Stimulated activated CD8-positive, alpha-beta memory T cell treated with anti-CD3 and anti-CD28 coated beads, Interleukin-15, amount 100 ng/mL, for 48 hours (primary cell): Measurements from ENCODE around the gene PRUNE2.

Experiments
- DNase-seq, 2 donors: peaks; one replicate each; pipeline ENCODE4 v3.0.0-alpha.2; 2020; ENCODE audit warnings: low read depth in 2 of 2

PRUNE2 gene

DNA sequence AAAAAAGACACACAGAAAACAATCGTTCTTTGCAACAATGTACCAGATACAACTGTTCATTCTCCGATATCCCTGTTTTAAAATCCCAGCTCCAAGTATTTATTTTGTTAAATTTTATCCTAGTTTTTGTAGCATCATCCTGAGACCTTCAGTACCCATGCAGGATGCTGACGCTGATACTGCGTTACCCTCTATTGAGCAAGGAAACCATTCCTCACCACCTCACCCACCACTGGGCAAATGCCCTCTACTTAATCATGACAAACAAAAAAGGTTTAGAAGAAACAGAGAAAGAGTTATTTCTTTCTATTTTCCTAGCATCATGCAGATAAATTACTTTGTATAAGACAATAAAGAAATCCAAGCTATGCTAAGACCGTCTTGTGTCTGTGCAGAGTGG is 277.8 kb downstream of the PRUNE2 start:
- DNase-seq = no peak

DNA sequence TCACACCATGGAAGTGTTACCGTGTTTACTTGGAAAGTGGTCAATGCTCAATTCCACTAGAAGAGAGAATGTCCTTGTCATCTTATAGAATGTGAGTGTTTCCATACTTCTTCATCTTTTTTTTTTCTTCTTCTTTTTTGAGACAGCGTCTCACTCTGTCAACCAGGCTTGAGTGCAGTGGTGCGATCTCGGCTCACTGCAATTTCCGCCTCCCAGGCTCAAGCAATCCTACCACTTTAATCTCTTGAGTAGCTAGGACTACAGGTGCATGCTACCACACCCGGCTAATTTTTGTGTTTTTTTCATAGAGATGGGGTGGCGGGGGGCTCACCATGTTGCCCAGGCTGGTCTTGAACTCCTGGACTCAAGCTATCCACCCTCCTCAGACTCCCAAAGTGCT is 278.9 kb downstream of the PRUNE2 start:
- DNase-seq = no peak

DNA sequence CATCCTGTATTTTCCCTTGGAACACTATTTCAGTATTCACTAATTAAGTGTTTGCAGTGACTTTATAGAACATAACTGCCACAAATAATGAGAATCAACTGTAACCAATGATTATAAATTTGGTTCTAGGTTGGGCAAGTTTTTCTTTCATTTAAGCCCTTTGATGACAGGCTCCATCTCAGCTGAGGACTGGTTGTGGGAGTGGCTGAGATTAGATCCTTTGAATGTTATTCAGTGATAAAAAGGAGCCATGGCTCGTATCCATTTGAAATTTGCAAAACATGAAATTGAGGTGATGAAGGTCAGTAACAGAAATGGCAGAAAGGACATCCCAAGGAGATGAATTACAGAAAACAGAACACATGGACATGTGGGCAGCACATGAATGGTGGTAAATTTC is 279.8 kb downstream of the PRUNE2 start:
- no peak for DNase-seq

- DNase-seq = no peak
These were observed 281.4 kb downstream of the PRUNE2 start for GRCh38 chr9:76624391-76625048.

GRCh38 chr9:76620996-76621395 is 284.9 kb downstream of the PRUNE2 start:
- DNase-seq = no peak

DNA sequence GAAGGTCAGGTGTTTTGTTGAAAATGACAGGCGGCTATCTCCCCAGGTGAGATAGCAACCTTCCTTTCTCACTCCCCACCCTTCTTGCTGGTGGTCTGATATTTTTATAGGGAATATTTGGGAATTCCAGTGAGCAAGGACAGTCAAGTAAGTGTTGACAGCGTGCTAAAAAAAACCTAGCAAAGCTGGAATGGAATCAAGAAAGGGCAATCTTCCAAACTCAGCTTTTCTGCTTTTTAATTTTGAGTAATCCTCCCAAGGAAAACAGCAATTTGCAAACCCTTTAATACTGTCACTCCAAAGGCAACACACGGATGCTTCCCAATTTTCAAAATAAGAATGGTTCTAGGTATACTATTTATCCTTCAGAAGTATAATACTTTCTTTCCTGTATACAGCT is 285.3 kb downstream of the PRUNE2 start:
- DNase-seq = no peak

- DNase-seq = no peak
These were observed 286.3 kb downstream of the PRUNE2 start for GRCh38 chr9:76619640-76620039.

GRCh38 chr9:76619197-76619596 is 286.7 kb downstream of the PRUNE2 start:
- no peak for DNase-seq

- DNase-seq = no peak
These were observed 287.2 kb downstream of the PRUNE2 start for GRCh38 chr9:76618762-76619161.

DNA sequence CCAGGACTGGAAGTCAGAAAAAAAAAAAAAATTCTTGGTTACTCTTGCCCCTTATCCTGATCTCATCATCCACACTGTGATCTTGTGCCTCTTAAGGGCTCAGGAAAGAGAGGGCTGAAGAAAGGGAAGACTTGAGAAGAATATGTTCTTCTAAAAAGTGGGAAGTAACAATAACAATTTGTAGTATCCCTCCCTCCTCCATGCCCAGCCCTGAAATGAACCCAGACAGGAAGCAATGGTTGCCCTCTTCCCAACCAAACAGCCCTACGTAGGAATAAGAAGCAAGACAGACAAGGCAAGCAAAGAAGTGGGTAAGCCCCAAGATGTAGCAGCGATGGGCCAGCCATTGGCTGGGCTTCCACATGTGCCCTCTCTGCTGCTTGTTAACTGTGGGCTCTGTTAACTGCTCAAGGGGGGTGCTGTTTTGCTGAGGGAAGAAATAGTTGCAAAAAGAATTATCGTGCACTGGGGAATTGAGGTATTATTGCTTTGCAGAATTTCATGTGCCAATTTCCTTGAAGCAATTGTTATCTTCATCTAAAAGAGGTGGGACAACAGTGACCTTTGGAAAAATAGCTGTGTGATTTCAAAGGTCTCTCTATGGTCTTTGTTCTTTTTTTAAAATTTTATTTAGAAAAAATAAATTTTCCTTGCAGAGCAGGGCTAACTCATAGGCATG is 288.3 kb downstream of the PRUNE2 start:
- DNase-seq = no peak

GRCh38 chr9:76616780-76617179 is 289.1 kb downstream of the PRUNE2 start:
- DNase-seq = no peak

DNA sequence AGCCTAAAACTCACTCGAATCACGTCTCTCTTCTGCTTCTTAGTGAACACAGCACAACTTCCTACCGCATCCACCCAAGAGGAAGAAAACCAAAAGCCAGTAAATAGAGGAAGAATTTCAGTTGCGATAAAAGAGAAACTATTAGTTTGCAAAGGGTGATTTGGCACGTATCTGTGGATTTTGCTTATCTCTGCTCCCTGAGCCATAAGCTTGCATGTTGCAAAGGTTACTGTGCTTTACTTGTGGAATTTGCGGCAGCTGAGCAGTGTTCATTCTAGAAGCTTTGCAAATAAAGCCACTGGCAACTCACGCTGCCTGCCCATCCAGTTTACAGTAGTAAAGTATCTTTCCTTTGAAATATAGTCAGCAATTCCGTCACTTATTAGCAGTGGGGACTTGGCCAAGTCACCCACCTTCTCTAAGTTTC is 290.7 kb downstream of the PRUNE2 start:
- no peak for DNase-seq

DNA sequence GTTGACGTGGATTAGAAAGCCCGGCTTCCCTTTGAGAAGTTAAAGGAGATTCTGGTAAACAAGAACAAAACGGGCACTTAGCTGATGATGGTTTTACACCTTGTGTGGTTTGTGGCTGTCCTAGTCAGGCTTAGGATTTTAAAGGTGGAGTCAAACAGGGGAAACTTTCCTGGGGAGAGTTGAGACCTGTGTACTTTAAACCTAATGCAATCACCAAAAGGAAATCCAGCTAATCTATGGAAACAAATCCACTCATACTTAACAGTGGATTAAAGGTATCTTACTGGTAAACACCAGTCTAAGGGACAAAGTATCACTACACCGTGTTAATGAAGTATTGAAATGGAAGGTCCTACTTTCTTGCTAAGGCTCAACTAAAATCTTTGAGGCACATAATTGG is 291.9 kb downstream of the PRUNE2 start:
- DNase-seq = no peak

- DNase-seq = no peak
These were observed 292.6 kb downstream of the PRUNE2 start for GRCh38 chr9:76613150-76613781.

- no peak for DNase-seq
These were observed 295.9 kb downstream of the PRUNE2 start for GRCh38 chr9:76610011-76610352.

DNA sequence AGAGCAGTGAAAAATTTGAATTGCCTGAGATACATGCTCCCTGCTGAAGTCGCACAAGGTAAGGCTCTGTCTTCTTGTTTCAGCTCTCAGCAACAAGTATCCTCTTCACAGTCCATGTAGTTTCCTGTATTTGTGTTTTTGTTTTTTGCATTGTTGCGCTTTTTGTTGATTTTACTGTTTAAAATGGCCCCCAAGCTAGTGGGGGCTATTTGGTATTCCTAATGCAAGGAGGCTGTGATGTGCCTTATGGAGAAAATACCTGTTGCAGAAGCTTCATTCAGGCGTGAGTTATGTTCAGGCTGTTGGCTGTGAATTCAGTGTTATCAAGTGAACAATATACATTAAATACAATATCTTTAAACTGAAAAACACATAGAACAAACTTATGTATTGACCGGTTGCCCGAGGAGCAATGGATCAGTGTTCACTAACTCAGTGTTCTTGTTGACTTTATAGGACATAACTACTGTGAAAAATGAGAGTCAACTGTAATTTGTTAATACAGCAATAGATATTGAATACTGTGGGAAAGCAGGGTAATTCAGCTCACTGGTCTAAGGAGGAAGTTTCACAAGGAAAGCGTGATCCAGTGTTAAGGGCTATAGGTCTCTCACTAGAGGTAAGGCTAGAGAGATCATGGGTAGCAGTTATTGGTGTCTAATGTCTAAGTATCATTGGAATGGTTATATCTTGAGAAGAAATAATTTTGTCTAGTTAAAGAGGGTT is 296.5 kb downstream of the PRUNE2 start:
- DNase-seq = no peak

DNA sequence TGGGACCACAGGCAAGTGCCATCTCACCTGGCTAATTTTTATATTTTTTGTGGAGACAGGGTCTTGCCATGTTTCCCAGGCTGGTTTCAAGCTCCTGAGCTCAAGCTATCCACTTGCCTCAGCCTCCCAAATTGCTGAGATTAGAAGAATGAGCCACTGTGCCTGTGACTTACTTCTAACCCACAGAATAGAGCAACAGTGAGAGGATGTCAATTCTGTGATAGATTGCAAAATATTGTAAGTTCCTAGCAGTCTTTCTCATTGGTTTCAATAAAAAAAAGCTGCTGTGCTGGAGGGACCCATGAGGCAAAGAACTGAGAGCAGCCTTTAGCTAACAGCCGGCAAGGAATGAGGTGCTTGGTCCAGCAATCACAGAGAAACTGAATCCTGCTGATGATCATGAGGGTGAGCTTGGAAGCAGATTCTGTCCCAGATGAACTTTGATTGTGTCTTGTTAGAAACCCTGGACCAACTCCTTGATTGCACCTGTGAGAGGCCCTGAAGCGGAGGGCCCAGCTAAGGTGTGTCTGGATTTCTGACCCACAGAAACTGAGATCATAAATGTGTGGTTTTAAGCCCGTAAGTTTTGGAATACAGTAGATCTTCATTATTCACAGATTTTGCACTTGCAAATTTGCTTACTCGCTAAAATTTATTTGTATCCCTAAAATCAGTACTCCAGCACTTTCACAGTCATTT is 297.2 kb downstream of the PRUNE2 start:
- no peak for DNase-seq

DNA sequence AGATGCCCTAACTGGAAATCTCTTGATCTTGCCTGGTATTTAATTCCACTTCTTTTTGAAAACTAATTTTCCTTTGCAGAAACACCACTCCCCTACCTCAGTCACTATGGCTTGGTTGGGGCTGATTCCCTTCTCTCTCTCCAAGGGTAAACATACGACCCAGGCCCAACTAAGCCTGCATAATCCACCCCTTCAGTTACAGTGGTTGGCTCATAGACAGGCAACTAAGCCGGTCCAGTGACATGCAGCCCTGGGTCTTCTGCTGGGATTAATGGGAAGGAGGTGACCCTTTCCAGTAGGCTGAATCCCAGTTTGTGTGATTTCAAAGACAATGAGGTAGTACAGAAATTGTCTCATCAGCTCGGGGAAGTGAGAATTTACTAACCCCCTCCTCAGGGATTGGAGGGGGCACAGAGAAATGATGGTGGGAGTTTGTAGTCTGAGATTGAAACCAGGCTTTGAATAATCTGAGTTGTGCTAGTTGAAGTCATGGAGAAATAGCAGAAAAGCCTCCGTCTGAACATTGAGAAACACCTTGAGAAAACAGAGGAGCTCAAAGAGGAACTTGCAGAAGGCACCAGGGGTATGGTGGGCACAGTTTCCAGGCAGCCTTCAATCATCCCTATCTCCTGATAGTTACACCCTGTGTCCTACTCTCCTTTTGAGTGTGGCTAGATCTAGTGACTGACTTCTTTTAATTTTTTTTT is 298.0 kb downstream of the PRUNE2 start:
- no peak for DNase-seq

DNA sequence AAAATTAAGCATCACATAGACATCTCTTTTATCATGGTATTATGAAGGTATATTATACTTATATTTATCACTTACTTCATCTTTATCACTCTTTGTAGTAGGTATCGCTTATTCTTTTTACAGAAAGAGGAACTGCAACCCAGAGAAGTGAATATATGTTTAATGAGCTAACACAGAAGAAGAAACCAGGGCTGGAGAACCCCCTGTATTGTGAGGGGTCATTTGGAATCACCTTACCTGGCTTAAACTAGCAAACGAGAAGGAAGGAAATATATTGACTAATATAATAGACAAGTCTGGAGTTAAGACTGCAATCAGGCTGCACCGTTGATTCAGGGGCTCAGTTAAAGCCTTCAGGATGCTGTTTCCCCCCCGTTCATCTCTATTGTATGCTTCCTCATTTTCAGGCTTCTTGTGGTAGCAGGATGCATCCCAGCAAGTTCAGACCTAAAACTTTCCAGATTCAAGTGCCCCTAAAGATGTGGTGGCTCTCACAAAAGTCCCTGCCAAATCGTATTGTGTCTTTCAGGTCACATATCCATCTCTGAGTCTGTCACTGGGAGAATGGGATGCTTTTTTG is 300.5 kb downstream of the PRUNE2 start:
- no peak for DNase-seq

- DNase-seq = no peak
These were observed 301.9 kb downstream of the PRUNE2 start for GRCh38 chr9:76603931-76604570.
